ENCODE results near the gene TFF2.

GRCh38 chr21:42331660-42332059 is 19.1 kb downstream of the TFF2 start:
- TF ChIP-seq CTCF (IDR thresholded peaks at IDR 0.05 in 8 of 11, conservative IDR thresholded peaks at IDR 0.05 in 3 of 11) = no peak
- TF ChIP-seq POLR2A (IDR thresholded peaks at IDR 0.05) = no peak

Measured in spleen (tissue), 7 donors.